Stimulated activated CD4-positive, alpha-beta T cell treated with anti-CD3 and anti-CD28 coated beads, Interleukin-2, amount 100 ng/mL, for 4 hours (primary cell): Measurements from ENCODE around the gene ZNHIT2.
"Not testable (repeated sequence)": the region's sequence is repeated elsewhere in the genome, so short reads cannot be mapped to it uniquely, and the experiment has no call there.

Source experiments
- DNase-seq: peaks from one replicate; pipeline ENCODE4 v3.0.0-alpha.2; 2020; ENCODE audit warnings: low read depth

The ZNHIT2 gene

DNA sequence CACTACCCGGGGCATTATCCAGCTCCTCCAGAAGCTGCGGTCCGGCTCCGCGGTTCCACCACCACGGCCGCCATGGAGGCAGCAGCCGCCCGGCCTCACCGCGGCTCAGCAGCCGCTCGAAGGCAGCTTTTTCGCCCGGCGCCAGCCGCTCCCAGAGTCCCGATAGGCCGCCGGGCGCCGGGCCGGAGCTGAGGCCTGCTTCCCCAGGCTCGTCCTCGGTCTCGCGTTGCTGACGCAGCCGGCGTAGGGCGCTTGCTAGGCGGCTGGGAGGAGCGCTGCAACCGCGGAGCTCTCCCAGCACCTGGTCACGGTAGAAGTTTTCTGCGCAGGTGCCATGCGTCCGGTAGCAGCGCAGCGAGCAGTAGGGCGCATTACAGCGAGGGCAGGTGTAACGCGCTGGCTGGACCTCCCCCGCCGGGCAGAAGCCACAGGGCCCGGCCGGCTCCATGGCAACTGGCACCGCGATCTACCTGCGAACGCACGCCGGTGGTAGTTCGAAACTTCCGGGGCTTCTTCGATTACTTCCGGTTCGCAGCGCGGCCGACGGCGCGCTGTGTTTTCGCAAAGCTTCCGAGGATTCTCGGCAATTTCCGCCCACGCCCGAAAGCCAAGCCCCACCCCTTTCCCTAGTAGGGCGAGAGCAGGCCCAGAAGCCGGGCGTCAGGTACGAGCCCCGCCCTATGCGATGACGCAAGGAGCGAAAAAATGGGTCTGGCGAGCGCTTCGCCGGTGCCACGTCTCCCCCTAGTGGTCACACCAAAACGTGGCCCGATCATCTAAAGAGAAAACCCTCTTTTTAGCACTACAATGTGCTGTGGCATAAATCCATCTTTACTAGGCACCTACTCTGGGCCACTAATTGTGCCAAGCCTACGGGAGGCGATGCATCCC, at the start of gene ZNHIT2:
Gene ZNHIT2 (minus strand): TSS at position 496 of the 891 bp plus-strand sequence. CDS start 48 bp downstream, at position 448.
- peak; percentile 100 for DNase-seq

DNA sequence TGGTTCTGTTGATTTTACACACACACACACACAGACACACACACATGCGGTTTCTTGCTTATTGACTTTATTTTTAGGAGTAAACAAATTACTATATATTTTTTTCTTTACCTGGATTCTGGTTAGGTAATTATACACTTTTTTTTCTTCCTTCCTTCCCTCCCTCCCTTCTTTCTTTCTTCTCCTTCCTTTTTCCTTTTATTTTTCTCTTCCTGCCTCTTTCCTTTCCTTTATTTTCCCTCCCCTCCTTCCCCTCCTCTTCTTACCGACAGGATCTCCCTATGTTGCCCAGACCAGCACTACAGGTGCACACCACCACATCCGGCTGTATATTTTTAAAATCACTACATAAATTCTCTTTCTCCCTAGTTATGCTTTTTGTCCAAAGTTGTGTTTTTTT, 49.4 kb upstream of the ZNHIT2 start:
- no peak for DNase-seq

DNA sequence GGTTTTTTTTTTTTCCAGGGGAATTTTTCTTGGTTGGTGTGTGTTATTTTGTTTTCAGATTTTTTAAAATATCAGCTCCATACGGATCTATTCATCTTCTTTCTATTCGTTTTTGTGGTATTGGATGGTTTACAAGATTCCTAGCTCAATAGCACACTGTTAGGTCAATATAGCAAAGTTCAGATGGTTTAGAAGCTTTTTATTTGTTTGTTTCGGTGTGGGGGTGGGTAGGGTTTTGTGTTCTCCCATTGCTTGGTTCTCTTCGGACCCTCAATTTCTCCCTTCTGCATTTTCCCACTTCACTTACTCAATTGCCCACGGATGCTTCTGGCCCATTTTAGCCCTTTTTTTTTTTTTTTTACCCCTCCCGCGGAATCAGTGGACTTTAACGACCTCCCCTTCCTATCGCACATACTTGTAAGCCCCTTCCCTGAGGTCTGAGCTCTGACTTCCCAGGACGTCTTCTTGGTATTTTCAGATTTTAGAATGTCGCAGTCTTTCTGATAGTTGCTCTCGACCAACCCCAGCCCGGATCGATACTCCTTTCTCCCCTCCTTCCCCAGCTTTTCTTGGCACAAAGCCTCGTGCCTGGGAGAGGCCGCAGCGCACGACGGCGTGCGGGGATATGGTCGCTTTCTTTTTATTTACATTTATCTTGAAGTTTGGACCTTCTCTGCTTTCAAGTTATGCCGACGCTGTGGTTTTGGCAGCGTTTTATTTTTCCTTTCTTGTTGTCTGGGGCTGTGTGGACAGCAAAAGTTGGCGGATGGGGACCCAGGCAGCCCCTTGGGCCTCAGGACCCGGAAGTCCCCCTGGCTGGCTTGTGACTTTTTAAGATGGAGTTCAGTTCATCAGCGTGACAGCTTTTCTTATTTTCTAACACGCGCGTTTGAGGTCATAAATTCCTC, 48.2 kb upstream of the ZNHIT2 start:
- DNase-seq: no peak

DNA sequence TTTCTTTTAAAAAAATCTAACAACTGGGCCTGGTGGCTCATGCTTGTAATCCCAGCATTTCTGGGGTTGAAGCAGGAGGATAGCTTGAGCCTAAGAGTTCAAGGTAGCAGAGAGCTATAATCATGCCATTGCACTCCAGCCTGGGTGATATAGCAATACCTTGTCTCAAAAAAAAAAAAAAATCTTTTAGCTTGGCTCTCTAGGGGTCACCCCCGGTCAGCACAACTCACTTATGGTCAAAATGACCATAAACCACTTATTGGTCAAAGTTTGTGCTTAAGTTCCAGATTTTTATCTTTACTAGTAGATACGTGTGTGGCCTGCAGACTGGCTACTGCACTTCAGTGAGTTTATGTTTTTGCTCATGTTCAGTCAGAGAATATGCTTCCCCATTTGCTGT, 46.2 kb upstream of the ZNHIT2 start:
- no peak for DNase-seq

DNA sequence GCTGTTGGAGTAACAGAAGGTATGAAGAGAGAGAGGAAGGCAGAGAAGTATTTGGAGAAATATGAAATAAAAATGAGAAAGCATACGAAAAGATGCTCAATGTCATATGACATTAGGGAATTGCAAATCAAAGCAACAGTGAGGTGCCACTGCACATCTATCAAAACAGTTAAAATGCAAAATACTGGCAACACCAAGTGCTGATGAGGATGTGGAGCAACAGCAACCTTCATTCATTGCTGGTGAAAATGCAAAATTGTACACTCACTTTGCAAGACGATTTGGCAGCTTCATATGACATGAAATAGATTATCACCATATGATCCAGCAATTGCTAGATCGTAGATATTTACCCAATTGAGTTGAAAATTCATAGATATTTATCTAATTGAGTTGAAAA, 43.1 kb upstream of the ZNHIT2 start:
- no peak for DNase-seq

DNA sequence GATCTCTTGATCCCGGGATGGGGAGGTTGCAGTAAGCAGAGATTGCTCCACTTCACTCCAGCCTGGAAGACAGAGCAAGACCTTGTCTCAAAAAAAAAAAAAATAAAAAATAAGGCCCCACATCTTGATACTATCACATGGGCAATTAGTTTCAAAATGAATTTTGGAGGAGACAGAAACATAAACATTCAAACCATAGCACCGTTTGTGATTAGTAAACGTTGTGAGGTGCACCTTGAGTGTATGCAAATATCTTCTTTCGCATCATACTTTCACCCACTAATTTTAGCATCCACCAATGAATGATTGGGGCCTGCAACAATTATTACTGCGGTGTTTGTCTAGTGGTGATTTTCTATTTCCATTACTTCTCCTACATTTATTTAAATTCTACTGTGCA, 41.5 kb upstream of the ZNHIT2 start:
- no peak for DNase-seq

DNA sequence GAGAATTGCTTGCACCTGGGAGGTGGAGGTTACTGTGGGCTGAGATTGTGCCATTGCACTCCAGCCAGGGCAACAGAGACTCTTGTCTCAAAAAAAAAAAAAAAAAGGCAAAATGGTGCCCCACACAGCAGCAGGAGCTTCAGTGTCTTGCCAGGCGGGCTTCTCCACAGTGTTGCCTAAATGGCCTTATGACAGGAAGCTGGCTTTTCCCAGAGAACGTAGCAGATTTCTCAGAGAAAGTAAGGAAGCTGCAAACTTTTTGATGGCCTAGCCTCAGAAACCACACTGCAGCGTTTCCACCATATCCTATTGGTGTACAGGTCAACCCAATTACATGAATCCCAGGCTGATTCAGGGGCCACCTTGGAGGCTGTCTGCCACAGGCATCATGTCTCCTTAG, 39.8 kb upstream of the ZNHIT2 start:
- no peak for DNase-seq

DNA sequence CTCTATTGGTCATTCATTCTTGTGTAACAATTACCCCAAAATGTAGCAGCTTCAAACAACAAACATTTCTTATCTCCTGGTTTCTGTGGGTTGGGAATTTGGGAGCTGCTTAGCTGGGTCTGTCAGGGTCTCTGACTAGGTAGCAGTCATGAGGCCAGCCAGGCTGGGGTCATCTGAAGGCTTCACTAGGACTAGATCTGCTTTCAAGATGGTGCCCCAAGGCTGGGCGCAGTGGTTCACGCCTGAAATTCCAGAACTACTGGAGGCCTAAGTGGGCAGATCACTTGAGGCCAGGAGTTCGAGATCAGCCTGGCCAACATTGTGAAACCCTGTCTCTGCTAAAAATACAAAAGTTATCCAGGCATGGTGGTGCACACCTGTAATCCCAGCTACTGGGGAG, 39.4 kb upstream of the ZNHIT2 start:
- no peak for DNase-seq

DNA sequence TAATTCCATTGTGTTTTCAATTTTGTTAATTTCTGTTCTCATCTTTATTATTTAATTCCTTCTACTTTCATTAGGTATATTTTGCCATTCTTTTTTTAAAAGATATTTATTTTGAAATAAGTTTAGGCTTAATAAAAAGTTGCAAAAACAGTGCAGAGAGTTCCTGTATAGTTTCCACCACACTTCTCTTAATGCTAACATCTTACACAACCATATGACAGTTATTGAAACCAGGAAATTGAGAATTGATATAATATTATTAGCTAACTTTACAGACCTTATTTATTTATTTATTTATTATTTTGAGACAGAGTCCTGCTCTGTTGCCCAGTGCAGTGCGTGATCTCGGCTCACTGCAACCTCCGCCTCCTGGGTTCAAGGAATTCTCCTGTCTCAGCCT, 38.8 kb upstream of the ZNHIT2 start:
- DNase-seq: no peak

DNA sequence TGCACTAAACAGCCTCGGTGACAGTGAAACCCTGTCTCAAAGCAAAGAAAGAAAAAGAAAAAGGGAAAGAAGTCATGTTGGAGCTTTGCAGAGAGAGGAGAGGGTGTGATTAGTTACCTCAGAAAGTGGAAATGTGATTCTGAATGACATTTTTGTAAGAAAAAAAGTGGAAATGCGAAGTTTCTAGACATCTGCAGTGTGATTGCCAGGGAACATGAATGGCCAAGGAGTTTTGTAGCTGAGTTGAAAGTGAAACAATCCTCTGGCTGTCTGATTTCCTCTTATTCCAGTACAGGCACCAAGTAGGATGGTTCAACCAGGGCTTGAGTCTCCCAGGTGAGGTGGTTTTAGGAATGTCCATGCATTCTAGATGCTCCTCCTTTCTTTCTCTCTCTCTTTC, 34.6 kb upstream of the ZNHIT2 start:
- no peak for DNase-seq

DNA sequence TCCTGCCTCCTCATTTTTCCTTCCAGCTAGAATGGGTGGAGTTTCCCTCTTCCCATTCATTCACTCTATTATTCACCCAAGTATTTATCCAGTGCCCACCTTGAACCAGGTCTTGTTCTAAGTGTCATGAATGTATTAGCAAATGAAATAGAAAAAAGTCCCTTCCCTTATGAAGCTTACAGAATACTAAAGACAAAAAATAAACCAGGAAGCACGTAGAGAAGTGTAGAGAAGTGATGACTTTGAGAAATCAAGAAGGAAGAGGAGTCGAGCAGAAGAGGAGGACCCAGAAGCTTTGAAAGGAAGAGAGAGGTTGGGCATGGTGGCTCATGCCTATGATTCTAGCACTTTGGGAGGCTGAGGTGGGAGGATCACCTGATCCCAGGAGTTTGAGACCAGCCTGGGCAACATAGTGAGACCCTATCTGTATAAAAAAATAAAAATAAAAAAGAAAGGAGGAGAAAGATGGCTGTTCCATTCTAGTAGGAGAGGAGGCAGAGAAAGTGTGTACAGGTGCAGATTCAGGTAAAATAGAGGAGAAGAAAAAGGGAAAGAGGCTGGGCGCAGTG, 33.9 kb upstream of the ZNHIT2 start:
- no peak for DNase-seq

DNA sequence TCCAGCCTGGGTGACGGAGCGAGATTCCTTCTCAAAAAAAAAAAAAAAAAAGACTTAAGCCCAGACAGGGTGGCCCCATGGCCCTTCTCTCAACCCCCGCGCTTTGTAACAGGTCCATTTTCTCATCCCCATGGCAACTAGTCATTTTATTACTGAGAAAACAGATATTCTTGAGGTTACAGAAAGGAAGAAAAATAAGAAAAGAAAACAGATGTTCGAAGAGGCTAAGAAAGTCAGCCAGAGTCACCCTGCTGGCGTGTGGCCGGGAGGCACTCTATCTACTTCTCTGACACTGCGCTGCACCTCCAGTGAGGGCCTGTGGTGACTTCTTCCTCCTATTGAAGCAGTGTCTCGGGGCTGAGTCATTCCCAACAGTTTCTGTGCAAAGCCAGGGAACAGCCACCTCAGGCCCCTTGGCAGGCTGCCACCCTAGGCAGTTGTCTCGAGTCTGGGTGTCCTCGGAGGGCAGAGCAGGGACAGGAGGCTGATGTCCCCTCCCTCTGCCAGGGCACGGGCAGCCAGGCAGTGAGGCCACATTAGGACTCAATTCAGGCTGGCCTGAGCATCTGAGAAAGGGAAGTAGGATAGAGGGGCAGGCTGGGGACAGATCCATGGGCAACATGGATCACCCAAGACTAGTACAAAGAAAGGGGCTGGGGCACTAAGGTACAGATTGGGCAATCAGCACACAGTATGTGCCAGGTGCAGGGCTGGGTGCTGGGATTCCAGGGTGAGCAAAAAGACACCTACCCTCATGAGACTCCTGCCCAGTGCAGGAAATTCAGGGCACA, 33.2 kb upstream of the ZNHIT2 start:
- no peak for DNase-seq

DNA sequence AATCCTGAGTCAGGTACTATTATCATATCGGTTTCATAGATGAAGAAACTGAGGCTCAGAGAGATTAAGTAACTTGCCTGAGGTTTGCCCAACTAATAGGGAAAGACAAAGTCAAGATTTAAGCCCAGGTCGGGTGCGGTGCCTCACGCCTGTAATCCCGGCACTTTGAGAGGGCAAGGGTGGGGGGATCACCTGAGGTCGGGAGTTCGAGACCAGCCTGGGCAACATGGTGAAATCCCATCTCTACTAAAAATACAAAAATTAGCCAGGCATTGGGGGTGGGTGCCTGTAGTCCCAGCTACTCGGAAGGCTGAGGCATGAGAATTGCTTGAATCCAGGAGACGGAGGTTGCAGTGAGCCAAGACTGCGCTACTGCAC, 32.6 kb upstream of the ZNHIT2 start:
- not testable (repeated sequence) for DNase-seq

DNA sequence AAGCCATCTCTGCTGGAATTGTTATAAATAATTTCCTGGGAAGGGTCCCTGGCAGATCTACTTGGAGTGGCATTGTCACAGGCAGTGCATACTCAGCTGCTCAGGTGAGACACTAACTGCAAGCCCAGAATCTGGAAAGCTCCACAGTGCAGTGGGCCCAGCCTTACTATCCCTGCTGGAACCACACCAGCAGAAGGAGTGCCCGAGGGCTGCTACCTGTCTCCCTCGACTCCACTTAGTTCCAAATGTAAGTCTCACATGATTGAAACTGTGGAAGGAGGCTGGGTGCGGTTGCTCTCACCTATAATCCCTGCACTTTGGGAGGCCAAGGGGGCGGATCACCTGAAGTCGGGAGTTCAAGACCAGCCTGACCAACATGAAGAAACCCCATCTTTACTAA, 31.2 kb upstream of the ZNHIT2 start:
- no peak for DNase-seq

DNA sequence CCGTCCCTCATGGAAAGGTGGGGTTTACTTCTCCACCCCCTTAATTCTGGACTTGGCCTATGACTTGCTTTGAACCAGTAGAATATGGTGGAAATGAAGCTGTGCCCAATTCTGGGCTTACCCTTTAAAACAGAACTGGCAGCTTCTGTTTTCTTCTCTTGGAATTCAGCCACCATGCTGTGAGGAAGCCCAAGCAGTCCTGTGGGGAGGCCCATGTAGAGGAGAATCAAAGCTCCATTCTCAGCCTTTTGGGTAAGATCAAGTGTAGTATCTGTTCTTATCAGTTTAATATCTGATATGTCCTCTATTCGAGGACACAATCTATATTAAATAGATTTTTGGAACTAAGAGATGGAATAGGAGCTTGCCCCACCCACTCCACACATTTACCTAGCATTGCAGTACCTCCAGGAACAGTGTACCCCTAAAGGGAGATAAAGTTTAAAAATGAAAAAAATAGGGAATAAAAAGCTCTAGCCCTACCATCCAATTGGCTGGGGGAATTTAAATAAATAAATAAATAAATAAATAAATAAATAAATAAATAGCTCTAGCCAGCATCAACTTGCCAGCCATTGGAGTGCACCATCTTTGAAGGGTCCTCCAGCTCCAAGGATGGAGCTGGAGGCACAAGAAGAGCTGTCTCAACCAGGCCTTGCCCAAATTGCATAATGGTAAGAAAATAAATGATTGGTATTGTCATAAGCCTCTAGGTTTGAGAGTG, 30.0 kb upstream of the ZNHIT2 start:
- no peak for DNase-seq

DNA sequence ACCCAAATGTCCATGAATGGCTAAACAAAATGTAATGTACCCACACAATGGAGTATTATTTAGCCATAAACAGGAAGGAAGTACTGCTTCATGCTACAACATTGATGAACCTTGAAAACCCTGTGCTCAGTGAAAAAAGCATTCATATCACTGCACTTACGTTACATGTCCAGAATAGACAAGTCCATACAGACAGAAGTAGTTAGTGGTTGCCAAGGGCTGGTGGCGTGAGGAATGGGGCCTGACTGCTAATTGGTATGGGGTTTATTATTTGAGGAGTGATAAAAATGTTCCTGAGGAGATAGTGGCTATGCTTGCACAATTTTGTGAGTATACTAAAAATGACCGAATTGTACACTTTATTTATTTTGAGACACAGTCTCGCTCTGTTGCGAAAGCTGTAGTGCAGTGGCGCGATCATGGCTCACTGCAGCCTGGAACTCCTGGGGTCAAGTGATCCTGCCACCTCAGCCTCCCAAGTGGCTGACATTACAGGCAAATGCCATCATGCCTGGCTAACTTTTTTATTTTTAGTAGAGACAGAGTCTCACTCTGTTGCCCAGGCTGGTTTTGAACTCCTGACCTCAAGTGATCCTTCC, 24.5 kb upstream of the ZNHIT2 start:
- no peak for DNase-seq

DNA sequence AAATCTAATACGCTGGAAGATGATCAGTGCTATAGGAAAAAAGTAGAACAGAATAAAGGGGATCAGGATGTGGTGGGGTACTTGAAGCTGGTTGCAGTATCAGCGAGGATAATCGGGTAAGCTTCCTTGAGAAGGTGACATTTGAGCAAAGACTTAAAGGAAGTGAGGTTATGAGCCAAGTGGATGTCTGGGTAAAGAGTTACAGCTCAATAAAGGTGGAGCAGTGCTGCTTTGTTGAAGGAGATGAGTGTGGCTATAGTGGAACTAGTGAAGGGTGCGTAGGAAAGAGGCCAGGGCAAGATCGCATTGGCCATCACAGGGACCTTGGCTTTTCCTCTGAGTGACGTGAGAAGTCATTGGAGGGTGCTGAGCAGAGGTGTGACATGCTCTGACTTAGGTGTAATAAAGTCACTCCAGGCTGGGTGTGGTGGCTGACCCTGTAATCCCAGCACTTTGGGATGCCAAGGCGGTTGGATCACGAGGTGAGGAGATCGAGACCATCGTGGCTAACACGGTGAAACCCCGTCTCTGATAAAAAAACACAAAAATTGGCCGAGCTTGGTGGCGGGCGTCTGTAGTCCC, 19.1 kb upstream of the ZNHIT2 start:
- no peak for DNase-seq

DNA sequence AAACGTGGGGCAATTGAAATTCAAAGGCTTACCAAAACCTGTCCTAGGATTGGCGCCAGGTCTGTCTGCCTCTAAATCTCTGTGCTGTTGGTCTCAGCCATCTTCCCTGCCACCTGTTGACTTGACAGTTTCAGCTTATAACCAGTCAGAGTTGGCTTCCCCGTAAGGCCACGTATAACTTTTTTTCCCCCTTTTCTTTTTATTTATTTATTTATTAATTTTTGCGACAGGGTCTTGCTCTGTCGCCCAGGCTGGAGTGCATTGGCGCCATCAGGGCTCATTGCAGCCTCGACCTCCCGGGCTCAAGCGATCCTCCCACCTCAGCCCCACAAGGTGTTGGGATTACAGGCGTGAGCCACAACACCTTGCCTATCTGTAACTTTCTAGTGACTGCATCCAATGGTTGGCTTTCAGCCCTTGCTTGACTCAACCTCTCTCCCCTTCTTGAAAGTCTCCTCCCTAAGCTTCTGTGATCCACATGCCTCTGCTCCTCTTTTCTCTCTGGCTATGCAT, 18.2 kb upstream of the ZNHIT2 start:
- DNase-seq: no peak

DNA sequence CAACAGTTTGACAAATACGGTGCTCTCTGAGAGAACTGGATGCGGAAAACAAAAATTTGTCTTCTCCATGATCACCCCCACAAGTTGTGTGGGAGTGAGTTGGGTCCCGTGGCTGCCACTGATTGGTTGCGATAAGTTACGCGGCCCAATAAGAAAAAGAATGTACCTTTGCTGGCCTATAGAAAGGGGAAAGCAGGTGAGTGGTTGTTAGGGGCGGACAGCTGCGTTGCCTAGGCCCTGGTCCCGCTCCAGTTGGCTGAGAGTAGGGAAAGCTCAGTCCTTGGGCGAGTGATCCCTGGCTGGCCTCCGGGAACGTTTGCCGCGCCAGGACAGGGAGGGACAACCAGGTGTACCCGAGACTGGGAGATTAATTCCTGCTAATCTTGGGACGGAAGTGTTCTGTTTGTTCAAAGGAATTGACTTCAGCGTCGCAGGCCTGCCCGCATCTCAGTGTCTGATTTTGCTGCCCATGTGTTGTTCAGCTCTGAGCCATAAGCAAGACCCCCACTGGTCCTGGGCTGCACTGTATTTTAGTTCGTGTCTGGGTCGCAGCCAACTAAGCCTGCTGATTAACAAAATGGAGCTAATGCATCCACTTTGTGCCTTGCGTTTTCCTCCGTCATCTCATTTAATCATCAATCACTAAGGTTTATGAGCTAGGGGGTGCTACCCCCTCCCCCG, 17.6 kb upstream of the ZNHIT2 start:
- DNase-seq: peak; percentile 77
